Measurements from ENCODE around the gene MRPL38.
A peak's percentile ranks its signal among the peaks of the same experiment; 100 is the strongest.

Gene MRPL38

DNA sequence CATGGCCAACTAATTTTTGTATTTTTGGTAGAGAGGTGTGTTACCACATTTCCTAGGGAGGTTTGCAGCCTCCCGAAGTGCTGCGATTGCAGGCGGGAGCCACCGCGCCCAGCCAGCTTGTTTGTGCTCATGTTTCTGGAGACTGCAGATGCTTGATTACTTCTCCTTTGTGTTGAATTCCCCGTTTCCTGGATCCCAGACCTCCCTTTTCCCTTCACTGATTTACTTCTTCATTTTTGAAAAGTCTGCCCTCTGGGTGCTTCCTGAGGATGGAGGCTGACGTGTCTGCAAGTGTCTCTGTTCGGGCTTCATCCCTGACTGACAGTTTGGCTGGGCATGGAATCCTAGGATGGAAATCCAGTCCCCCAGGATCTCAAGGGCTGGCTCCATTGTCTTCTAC is 19.3 kb downstream of the MRPL38 start:
- TF ChIP-seq, protein P1, sequence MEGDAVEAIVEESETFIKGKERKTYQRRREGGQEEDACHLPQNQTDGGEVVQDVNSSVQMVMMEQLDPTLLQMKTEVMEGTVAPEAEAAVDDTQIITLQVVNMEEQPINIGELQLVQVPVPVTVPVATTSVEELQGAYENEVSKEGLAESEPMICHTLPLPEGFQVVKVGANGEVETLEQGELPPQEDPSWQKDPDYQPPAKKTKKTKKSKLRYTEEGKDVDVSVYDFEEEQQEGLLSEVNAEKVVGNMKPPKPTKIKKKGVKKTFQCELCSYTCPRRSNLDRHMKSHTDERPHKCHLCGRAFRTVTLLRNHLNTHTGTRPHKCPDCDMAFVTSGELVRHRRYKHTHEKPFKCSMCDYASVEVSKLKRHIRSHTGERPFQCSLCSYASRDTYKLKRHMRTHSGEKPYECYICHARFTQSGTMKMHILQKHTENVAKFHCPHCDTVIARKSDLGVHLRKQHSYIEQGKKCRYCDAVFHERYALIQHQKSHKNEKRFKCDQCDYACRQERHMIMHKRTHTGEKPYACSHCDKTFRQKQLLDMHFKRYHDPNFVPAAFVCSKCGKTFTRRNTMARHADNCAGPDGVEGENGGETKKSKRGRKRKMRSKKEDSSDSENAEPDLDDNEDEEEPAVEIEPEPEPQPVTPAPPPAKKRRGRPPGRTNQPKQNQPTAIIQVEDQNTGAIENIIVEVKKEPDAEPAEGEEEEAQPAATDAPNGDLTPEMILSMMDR (IDR thresholded peaks at IDR 0.05; ENCODE audit: low read depth, low read length, missing control alignments), result no peak
- no peak overlapping the region for H3K4me3 ChIP-seq (replicated peaks; ENCODE audit: low read depth, low read length)
- DNase-seq (ENCODE audit: extremely low read depth, low read depth), result no peak

DNA sequence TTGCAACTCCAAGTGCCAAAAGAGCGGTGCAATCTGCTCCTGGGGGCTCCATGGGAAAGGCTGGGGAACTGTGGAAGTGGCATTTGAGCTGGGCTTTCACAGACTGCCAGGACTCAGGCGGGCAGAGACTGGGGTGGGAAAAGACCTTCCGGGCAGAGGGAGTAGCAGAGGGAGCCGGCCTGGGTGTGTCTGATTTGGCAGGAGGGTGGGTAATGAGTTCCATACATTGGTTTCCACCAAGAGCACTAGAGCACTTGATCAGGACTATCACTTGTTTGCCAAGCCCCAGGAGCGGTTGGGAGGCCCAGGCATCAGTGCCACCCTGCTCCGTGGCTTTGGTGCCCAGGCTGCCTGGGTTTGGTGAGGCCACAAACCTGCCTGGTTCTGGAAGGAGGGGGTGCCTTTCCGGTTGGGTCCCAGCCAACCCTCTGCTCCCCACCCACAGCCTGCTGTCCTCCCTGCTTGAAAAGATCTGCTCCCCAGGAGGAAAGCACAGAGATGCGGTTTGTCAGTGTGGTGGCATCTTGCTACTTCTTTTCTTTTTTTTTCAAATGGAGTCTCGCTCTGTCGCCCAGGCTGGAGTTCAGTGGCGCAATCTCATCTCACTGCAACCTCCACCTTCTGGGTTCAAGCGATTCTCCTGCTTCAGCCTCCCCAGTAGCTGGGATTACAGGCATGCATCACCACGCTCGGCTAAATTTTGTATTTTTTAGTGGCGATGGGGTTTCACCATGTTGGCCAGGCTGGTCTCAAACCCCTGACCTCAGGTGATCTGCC is 22.8 kb downstream of the MRPL38 start:
- TF ChIP-seq, protein P1 (IDR thresholded peaks at IDR 0.05; ENCODE audit: low read depth, low read length, missing control alignments), result no peak

DNA sequence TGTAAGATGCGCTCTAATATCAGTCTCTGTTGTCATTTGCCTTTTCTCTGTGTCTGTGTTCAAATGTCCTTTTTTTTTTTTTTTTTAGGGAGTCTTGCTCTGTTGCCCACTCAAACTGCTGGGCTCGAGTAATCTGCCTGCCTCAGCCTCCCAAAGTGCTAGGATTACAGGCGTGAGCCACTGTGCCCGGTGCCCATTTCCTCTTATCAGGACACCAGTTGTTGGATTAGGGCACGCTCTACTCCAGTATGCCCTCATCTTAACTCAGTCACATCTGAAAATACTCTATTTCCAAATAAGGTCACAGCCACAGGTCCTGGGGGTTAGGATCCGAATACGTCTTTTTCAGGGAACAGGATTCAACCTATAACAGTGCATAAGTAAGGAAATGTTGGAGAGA is 24.4 kb downstream of the MRPL38 start:
- H3K4me3 ChIP-seq (replicated peaks; ENCODE audit: low read depth, low read length), result no peak overlapping the region
- TF ChIP-seq, protein P1 (IDR thresholded peaks at IDR 0.05; ENCODE audit: low read depth, low read length, missing control alignments), result no peak
- DNase-seq (ENCODE audit: extremely low read depth, low read depth), result no peak

More for the DNA sequence above, 22.8 kb downstream of the MRPL38 start:
- no peak overlapping the region for H3K4me3 ChIP-seq (replicated peaks; ENCODE audit: low read depth, low read length)
- DNase-seq (ENCODE audit: extremely low read depth, low read depth), result no peak

DNA sequence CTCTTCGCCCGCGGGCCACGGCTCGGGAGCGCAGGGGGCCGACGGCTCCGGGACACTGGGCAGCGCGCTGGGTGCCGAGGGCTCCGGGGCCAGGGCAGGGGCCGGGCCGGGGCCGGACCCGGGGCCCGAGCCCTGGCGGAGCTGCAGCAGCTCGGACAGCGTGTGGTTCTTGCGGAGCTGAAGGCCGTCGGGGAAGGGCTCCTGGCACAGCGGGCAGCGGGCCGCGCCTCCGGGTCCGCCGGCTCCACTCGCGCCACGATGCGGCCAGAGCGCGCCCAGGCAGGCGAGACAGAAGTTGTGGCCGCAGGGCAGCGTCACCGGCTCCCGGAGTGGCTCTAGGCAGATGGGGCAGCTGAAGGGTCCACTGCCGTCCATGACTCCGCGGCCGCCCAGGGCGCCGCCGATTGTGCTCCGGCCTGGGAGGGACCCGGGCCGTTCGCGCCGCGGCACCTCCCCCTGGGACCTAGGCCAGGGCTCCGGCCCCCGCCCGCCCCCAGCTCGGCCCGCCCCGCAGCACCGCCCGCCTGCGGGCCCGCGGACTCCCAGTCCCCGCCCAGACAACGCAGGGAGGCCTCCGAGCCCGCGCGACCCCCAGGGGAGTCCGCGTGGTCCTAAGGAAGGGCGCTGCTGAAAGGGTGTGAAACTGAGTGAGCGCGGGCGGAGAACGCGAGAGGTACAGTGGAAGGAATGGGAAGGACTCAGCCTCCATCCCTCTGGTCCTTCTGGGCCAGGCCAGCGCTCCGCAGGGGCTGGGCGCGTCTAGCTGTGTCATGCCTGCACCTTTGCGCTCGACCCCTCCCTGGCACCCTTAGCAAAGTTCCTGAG is 26.3 kb downstream of the MRPL38 start, which contains the start of gene TRIM47:
TRIM47 (minus strand) TSS at position 408 of the 825 bp plus-strand sequence; CDS start at position 375, 33 bp downstream.
- peak within 1 kb of the TSS; percentile 52 for H3K4me3 ChIP-seq (replicated peaks; ENCODE audit: low read depth, low read length)
- TF ChIP-seq, protein P1 (IDR thresholded peaks at IDR 0.05; ENCODE audit: low read depth, low read length, missing control alignments), result no peak
- no peak for DNase-seq (ENCODE audit: extremely low read depth, low read depth)

DNA sequence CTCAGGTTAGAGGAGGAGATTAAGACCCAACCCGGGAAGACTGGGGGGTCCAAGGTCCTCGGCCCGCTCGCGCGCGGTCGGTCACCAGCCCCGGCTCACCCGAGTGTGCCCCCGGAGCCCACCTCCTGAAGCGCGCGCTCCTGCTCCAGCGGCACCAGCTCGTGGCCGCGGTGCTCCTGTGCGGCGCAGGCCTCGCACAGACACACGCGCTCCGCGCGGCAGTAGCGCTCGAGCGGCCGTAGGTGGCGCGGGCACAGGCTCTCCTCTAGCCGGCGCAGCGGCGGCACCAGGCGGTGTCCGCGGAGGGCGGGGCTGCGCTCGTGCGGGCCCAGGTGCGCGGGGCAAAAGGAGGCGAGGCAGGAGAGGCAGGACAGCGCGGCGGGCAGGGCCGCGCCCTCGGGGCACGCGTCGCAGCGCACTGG is 26.9 kb downstream of the MRPL38 start:
- peak overlapping the region; percentile 52 for H3K4me3 ChIP-seq (replicated peaks; ENCODE audit: low read depth, low read length)
- TF ChIP-seq, protein P1 (IDR thresholded peaks at IDR 0.05; ENCODE audit: low read depth, low read length, missing control alignments), result peak; percentile 52
- no peak for DNase-seq (ENCODE audit: extremely low read depth, low read depth)

DNA sequence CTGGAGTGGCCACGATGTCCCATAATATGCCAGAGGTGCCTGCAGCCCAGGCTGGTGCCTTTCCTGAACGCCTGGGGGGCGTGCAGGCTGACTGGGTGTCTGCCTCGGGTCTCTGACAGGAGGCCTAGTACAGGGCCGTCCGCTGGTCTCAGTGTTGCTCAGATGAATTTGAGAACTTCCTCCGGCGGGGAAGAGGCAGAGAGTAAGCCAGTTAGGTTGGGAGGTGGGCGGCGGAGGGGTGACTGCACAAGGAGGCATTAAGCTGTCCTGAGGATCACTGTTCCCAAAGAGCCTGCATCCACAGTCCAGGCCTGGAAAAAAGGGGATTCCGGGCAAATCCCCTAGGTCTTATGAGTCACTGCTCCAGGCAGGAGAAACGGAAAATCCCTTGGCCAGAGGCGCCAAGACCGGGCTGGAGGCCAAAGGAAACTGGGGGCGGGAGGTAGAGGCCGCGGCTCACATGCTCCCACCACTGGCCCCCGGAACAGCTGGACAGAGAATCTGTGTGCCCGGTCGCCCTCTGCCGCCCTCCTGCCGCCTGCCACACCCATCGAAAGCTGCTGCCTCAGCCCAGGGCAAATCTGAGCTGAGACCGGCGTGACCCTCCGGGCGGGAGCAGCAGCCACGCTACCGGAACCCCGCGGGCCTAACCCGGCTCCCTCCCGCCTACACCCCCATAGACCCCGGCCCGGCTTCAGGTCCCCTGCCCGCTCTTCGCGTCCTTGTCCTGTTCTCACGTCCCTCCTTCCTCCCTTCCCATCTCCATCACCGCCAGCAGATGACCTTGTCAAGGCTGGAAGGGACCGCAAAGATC is 27.5 kb downstream of the MRPL38 start:
- TF ChIP-seq, protein P1 (IDR thresholded peaks at IDR 0.05; ENCODE audit: low read depth, low read length, missing control alignments), result no peak
- peak; percentile 86 for DNase-seq (ENCODE audit: extremely low read depth, low read depth)
- peak overlapping the region; percentile 52 for H3K4me3 ChIP-seq (replicated peaks; ENCODE audit: low read depth, low read length)

Data from HFF-Myc (cell line).